ENCODE measurements around the gene TMEM131.

TMEM131 gene

DNA sequence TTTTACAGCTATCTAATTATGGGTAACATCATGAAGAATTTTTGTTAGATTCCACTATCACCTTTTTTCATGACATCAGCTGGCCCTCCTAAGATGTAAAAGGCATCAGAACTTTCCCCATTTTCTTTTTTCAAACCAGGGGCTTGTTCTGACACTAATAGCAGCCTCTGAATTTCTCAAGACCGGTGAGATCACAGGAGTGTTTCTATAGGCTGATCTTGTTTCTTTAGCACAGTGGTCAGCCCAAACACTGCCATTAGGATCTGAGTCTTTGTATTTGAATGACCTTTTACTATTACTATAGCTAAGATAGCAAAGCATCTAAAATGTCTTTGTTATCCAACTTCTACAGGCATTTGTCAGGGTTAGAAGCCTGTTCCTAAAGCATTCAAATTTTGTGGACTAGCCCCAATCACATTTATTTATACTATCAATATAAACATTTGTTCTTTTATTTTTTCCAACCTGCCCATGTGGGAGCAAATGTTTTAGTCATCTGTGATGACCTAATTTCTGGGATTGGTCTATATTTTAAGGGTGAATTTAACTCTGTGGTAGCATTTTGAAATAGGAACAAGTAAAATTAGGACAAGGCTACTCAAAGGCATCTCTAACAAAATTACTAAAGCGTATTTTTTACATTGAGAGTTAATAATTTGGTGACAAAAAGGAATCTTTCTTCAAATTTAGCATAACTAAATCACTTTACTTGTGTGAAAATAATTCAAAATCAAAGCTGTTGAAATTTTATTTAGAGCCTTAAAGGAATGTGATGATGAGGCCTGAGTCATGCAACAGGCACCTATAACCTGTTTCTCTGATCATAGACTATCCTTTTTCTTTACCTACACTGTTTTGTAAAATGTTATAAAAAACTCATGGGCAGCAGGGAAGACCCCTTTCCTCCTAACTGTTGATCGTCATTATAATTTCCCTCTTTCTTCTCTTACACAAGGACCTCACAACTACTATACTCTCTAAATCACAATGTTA, 243.1 kb downstream of the TMEM131 start:
- DNase-seq, result no peak

DNA sequence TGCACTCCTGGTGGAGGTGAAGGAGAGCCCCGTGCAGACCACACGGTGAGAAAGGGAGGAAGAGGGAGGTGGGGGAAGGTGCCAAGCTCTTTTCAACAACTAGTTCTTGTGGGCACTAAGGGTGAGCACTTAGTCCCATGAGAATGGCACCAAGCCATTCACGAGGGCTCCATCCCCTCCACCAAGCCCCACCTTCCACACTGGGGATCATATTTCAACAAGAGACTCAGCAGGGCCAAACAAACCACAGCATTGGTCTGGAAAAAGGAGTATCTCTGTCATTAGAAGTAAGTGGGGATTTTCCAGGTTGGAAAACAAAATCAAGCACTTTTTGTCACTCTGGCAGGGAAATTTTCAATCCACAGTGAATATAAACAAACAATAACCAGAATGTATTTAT, 244.0 kb downstream of the TMEM131 start:
- DNase-seq, result peak; percentile 53

DNA sequence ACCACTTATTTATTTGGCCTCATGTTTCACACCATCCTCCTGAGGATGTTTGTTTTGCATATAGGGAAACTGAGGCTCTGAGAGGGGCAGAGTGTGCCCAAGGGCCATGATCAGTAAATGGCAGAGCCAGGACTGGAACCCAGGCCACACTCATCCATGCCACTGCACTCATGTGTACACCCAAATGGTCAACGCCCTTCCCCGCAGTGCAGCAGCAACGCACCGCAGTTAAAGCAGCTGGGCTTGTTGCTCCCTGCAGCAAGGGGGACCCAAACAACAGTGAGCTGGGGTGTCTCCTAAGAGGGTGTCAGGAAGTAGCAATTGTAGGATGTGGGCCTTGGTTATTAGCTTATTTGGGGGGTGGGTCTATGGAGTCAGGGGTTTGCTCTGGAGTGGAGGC, 245.7 kb downstream of the TMEM131 start:
- DNase-seq, result no peak

DNA sequence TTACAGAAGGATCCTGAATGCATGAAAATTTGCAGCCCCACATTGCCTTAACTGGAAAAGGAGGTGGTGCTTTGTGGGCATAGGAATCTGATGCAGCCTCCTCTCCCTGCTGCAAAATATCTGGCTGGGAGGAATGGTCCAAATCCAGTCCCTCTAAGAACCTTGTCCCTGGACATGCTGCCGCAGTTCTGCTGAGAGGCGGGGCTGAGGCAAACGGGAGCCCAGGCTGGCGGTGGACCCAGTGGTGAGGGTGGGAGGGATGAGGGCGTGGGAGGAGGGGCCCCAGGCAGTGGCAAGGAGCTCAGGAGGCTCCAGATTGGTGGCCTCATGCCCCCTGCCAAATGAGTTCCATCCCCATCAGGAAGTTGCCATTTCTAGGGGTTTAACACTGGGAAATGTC, 246.2 kb downstream of the TMEM131 start:
- no peak for DNase-seq

DNA sequence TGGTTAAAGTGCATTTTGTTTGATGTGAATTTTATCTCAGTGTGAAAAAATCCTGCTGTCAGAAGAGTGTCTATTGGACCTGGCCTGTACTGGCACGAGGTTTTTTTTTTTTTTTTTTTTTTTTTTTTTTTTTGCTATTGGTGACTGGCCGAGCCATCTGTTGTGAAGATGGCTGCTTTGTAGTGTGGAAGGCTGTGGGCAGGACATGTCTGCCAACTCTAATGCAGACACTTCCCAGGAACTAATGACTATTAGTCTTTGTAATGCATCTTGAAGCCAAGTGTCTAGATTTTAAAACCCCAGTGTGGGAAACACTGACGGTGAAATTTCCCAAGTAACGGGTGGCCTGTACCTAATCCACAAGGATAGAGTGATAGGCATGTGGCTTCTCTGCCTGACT, 248.0 kb downstream of the TMEM131 start:
- peak; percentile 45 for DNase-seq

DNA sequence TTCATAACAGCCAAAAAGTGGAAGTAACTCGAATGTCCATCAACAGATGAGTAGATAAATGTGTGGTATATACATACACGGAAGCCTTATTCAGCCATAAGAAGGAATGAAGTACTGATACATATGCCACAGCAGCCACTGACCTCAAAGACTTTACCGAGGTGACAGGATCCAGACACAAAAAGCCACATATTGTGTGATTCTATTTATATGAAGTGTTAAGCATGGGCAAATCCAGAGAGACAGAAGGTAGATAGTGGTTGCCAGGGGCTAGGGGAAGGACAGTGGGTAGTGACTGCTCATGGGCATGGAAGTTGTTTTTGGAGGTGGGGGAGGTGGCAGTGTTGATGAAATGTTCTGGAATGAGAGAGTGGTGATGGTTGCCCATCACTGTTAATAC, 248.5 kb downstream of the TMEM131 start:
- DNase-seq, result no peak

DNA sequence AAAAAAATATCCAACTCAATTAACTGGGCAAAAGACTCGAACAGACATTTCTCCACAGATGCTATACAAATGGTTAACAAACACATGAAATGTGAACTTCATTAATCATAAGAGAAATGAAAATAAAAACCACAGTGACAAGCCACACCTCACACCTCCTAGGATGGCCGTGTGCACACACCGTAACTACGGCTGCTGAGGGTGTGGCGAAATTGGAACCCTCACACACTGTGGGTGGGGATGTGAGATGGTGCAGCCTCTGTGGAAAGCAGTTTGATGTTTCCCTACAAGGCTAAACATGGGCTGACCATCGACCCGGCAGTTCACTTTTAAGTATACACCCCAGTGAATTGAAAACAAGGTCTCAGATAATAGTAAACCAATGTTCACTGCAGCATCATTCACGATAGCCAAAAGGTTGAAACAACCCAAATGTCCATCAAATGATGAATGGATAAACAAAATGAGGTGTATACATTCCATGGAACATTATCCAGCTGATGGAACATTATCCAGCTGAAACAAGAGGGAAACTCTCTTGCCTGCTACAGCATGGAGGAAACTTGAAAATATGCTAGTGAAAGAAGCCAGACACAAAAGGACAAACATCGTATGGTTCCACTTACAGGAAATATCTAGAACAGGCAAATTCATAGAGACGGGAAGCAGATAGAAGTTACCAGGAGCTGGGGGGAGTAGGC, 250.1 kb downstream of the TMEM131 start:
- DNase-seq, result peak; percentile 17

DNA sequence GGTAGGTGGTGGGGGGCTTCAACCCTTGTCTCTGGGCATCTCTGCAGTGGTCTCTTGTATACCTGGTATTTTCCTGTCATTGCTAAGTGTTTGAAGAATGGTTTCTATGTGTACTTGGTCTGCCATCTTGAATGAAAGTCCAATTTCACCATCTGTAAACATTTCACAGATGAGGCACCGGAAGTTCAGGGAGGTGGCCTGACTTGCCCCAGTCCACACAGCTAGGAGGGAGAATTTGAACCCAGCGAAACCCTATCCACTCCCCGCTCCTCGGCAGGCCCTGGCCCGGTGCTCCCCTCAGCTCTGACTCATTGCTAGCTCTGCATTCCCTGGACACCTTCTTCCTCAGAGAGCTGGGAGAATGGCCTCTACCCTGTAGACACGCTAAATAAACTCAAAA, 251.8 kb downstream of the TMEM131 start:
- DNase-seq, result no peak

DNA sequence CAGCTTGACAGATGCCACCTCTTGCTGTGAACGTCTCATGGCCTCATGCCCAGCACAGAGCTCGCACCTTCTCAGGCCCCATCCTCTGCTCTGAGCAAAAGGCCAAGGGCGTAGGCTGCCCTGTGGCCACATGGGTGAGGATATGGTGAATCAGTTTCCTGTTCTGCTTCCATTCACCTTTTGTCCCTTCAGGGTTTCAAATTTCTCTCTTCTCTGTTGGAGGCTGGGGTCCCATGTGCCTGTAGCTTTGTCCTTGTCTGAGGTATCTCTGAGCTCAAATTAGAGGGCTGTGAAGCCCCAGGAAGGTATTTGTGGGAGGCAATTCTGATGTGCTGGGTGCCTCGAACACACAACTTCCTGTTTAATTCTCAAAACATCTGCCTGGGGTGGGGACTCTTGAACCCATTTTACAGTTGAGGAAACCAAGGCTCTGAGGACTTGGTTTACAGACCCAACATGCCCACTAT, 253.3 kb downstream of the TMEM131 start:
- no peak for DNase-seq

DNA sequence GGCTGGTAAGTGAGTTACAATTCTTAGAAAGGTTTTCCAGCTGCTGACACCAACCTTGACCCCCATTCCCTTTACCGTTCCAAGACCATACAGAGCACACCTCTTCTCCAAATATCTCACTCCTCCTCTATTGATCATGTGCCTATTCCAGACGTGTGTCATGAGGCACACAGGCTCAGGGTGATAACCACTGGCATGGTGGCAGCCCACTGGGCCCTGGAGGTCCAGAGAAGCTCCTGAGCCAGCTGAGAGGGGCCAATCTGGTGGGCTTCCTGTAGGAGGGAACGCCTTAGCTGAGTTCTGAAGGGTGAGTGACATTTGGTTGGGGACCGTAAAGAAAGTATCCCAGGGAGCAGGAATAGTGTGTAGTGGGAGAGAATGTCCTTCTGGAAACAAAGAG, 254.1 kb downstream of the TMEM131 start:
- DNase-seq, result no peak

DNA sequence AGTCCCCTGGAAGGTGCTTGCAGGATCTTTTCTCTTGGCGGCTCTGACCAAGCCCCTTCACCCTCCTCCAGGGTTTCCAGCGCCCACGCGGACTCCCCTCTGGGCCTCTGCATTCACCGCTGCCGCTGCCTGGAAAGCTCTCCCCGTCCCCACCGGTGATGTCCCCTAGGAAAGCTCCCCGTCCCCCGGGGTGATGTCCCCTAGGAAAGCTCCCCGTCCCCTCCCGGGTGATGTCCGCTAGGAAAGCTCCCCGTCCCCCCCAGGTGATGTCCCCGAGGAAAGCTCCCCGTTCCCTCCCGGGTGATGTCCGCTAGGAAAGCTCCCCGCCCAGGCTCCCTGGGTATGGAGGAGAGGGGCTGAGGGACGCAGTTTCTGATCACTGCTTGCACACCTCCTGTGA, 254.5 kb downstream of the TMEM131 start:
- DNase-seq, result no peak

DNA sequence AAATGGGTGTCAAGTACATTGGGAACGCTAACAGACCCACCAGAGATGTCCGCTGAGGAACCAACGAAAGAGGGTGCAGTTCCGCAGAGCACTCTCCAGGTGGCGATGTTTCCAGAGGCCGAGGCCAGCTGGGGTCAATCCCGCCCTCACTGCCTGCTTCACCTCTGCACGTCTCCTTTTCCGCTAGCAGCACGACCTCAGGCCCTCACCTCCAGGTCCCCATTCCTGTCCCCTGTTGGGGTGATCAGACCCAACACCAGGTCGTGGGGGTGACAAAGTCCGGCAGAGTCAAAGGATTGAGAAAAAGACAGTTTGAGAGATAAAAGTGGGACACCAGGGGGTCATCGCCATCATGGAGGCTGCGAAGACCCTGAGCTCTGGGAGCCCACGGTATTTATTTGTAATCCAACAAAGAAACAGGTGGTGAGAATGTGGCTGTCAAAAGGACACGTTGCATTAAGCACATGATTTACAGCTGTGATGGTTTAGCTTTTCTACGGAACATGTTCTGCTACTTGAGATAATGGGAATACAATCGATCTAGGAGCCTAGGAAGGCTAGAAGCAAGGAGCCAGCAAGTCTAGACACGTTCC, 255.1 kb downstream of the TMEM131 start:
- DNase-seq, result peak; percentile 77

DNA sequence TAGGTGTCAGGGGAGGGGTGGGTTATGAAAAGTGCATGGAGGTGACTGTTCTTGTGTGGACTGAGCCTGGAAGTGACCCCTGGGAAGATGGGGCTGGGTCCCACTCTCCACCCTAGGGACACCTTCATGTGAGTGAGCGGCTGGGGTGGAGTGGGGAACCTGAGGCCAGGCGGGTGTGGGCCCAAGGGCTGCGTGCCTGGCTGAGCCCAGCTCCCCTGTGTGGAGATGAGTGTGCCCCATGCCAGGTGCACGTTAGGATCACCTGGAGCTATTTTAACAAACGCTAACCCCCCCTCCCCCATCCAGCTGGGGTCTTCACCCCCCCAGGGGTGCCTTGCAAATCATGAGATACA, 255.9 kb downstream of the TMEM131 start:
- no peak for DNase-seq

DNA sequence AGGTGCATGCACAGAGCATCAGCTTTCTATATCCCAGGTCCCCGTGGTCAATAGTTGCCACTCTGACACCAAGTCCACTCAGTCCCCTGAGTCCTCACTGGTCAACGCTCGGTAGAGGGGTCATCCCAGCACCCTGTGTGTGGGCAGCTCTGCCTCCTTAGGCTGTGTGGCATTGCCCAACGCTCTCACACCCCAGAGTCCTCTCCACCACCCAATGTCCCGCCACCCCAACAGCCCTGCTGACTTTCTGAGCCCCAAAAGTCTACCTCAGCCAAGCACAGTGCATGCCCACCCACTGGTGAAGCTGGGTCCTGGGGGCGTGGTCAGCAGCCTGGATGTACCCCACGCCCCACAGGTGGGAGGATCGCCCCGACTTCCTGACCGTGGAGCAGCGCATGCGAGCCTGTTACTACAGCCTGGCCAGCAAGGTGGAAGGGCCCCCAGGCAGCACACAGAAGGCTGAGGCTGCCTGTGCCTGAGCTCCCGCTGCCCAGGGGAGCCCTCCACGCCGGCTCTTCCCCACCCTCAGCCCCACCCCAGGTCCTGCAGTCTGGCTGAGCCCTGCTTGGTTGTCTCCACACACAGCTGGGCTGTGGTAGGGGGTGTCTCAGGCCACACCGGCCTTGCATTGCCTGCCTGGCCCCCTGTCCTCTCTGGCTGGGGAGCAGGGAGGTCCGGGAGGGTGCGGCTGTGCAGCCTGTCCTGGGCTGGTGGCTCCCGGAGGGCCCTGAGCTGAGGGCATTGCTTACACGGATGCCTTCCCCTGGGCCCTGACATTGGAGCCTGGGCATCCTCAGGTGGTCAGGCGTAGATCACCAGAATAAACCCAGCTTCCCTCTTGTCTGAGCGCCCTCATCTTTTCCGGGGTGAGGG, 256.5 kb downstream of the TMEM131 start:
- no peak for DNase-seq

DNA sequence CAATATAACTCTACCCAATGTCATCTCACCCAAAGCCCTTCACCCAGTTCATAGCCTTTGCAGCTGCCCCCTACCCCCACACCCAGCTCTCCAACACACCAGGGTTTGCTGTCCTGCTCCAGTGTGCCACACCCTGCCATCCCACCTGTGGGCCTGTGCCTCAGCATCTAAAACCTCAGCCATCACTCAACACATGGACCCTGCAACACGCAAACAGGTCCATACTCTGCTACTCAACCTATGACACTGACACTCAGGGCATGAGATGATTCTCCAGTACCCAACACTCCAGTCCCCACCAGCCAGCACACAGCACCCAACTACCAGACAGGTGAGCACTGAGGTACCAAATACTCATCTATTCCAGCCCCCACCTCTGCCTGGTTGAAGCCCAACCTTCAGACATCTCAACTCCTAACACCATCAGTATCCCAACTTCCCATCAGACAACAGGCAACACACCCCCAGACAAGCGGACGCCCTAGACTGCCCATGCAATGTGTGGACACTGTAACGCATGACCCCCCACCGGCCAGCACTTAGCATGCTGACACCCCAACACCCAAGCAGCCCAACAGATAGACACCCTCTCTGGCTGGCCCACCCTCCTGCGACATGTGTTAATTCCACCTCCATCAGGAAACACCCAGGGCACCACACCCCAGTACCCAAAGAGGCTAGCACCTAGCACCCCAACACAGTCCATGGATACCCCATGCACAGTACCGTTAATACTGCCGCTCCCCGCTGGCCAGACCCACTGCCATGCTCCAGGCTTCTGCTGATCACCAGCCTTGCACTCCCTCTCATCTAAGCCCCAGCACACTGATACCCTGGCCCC, 257.3 kb downstream of the TMEM131 start:
- DNase-seq, result no peak

DNA sequence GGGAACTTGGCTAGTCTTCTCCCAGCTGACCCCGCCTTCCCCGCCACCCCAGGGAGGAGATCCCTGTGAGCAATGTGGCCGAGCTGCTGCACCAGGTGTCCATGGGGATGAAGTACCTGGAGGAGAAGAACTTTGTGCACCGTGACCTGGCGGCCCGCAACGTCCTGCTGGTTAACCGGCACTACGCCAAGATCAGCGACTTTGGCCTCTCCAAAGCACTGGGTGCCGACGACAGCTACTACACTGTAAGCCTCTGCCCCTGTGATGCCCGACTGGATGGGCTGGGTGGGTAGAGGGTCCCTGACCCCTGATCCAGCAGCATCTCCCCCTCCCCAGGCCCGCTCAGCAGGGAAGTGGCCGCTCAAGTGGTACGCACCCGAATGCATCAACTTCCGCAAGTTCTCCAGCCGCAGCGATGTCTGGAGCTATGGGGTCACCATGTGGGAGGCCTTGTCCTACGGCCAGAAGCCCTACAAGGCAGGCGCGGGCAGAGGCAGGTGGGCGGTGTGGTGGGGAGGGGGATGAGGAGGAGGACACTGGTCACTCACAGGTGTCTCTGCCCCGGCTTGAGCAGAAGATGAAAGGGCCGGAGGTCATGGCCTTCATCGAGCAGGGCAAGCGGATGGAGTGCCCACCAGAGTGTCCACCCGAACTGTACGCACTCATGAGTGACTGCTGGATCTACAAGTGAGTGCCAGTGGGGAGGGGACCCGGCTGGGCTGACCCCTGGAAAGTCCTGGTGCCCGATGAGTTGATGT, 258.1 kb downstream of the TMEM131 start:
- no peak for DNase-seq

DNA sequence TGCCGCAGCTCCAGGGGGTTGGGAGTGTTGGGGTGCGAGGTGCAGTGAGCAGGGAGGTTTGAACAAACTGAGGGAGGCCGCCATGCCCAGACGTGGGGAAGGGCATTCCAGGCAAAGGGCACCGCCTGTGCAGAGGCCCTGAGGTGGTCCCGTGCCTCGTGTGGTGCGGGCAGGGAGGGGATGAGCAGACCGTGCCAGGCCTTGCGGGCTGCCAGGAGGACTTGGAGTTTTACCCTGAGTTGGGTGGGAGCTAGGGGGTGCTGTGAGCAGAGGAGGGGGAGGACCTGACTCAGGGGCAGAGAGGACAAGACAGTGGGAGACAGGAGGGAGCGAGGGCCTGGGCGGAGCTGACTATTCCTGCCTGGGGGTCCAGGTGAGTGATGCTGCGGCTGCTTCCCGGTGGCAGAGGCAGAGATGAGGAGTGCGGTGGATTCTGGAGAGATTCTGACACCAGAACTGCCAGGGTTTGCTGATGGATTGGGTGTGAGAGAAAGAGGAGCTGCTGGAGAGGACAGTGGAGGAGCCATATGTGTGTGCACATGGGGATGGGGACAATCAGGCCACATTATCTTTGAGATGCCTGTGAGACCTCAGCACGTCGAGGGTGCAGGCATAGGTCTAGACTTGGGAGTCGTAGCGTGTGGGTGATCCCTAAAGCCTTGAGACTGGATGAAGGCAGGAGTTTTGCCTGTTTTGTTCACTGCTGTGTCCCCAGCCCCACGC, 259.0 kb downstream of the TMEM131 start:
- no peak for DNase-seq

DNA sequence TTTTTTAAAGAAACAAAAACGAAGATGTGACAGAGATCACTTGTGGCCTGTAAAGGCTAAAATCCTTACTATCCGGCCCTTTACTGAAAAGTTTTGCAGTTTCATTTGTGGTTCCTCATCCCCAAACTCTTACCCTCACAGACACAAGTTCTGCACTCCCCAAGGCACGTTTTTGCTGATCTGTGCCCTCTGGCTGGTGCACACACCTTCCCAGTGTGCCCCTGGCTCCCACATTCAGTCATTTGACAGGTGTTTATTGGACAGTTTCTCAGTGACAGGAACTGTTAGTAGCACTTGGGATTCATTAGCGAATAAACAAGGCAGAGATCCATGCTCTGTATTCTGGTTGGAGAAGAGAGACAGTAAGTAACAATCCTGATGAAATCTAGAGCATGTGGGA, 259.6 kb downstream of the TMEM131 start:
- DNase-seq, result no peak

DNA sequence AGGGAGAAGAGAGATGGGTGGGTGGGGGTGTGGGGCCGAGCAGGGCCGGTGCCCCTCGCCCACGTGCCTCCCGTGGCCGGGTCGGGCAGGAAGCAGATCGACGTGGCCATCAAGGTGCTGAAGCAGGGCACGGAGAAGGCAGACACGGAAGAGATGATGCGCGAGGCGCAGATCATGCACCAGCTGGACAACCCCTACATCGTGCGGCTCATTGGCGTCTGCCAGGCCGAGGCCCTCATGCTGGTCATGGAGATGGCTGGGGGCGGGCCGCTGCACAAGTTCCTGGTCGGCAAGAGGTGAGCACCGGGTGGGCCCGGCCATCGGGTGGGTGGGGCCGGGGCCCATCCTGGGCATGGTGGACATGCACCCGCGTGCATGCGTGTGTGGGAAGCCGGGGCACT, 260.6 kb downstream of the TMEM131 start:
- DNase-seq, result no peak

All from NCI-H2171 (cell line).